Vagina (tissue), 2 donors: ENCODE measurements around the gene PDCD1LG2. TPM values are rescaled to one million over a fixed set of nuclear protein-coding genes. Genes with fewer than 3 reads are reported as not detected.

Experiments used
- DNase-seq, 2 donors: peaks; one replicate each; pipeline ENCODE4 v3.0.0-alpha.2; 2017; ENCODE audit errors: extremely low spot score in 2 of 2
- H3K27ac ChIP-seq: fragments of 200-600 bp; sonication (generic); one replicate; pipeline ENCODE4 v1.5.1; 2019
- H3K27me3 ChIP-seq: fragments of 200-600 bp; sonication (generic); one replicate; pipeline ENCODE4 v1.5.1; 2019
- H3K36me3 ChIP-seq, 2 donors: fragments of 200-600 bp; sonication (generic); one replicate each; pipeline ENCODE4 v1.5.1; 2017 to 2019
- H3K4me1 ChIP-seq: fragments of 200-600 bp; sonication (generic); one replicate; pipeline ENCODE4 v1.5.1; 2019
- H3K4me3 ChIP-seq, 2 donors: fragments of 200-600 bp; sonication (generic); 1 replicate in 1 of 2; 2 replicates in 1 of 2; pipeline ENCODE4 v1.5.1; 2016 to 2019
- H3K9me3 ChIP-seq: fragments of 200-600 bp; sonication (generic); one replicate; pipeline ENCODE4 v1.5.1; 2019
- CTCF ChIP-seq, 3 experiments: fragments of 450-650 bp in 2 of 3; fragments of 200-600 bp in 1 of 3; sonication (generic) in 1 of 3; IDR thresholded peaks; one replicate each; pipeline ENCODE4 v1.5.1; 2017 to 2019; ENCODE audit warnings: antibody characterized with exemption in 3 of 3, mild to moderate bottlenecking in 2 of 3, moderate library complexity in 2 of 3
- POLR2A ChIP-seq, 2 donors: fragments of 450-650 bp; IDR thresholded peaks; one replicate each; pipeline ENCODE4 v1.6.1; 2017; ENCODE audit warnings: antibody characterized with exemption in 2 of 2, mild to moderate bottlenecking in 2 of 2, moderate library complexity in 2 of 2
- POLR2AphosphoS5 ChIP-seq, 2 donors: sonication (generic); formaldehyde crosslinking; IDR thresholded peaks; one replicate each; pipeline ENCODE4 v1.9.0; 2017; ENCODE audit warnings: antibody characterized with exemption in 2 of 2, mild to moderate bottlenecking in 2 of 2, low read depth in 1 of 2; ENCODE audit not compliant: insufficient read depth in 1 of 2
- intact Hi-C: fragments of 100-400 bp; cut with DNase I; formaldehyde crosslinking; loops from one replicate; pipeline ENCODE4 v1.15.1; 2023
- total RNA-seq: library from RNA; depleted of rRNA; stranded (reverse); fragments of >200 nt; gene quantifications from one replicate; pipeline ENCODE4 v1.2.3, GENCODE V29; 2016

PDCD1LG2 gene
- total RNA-seq, 1 donor from 2014 or later, result 1.2 TPM

GRCh38 chr9:5513966-5514616 lies 3.8 kb downstream of the PDCD1LG2 start:
- no peak for DNase-seq
- Histone ChIP-seq H3K9me3 (no peaks in the 10 kb centered on the region), H3K36me3 (no peaks in the 10 kb centered on the region), H3K4me1 (peaks cover 45% of the 10 kb centered on the region), H3K4me3 (no peak overlapping the region), H3K27me3 (no peaks in the 10 kb centered on the region), H3K27ac (no peak overlapping the region)
- no peak for TF ChIP-seq CTCF (IDR thresholded peaks at IDR 0.05)
- TF ChIP-seq POLR2AphosphoS5 (IDR thresholded peaks at IDR 0.05; ENCODE audit: insufficient read depth in 1 of 2, low read depth in 1 of 2), result no peak
- no peak for TF ChIP-seq POLR2A (IDR thresholded peaks at IDR 0.05)
- intact Hi-C loops, result no loop called here

GRCh38 chr9:5514617-5515260 lies 4.4 kb downstream of the PDCD1LG2 start:
- H3K27me3 ChIP-seq, result no peaks in the 10 kb centered on the region
- intact Hi-C loops, result no loop called here
- H3K4me3 ChIP-seq, result no peak overlapping the region
- H3K36me3 ChIP-seq, result no peaks in the 10 kb centered on the region
- H3K4me1 ChIP-seq, result peaks cover 38% of the 10 kb centered on the region
- DNase-seq, result no peak
- no peaks in the 10 kb centered on the region for H3K9me3 ChIP-seq
- TF ChIP-seq POLR2A (IDR thresholded peaks at IDR 0.05), result no peak
- no peak for TF ChIP-seq CTCF (IDR thresholded peaks at IDR 0.05)
- H3K27ac ChIP-seq, result no peak overlapping the region

- Histone ChIP-seq H3K27me3 (no peaks in the 10 kb centered on the region), H3K27ac (no peak overlapping the region), H3K9me3 (no peaks in the 10 kb centered on the region), H3K4me3 (no peak overlapping the region), H3K4me1 (peaks cover 34% of the 10 kb centered on the region), H3K36me3 (no peaks in the 10 kb centered on the region)
- DNase-seq, result no peak
- intact Hi-C loops, result no loop called here
- TF ChIP-seq POLR2AphosphoS5 (IDR thresholded peaks at IDR 0.05; ENCODE audit: insufficient read depth in 1 of 2, low read depth in 1 of 2) (no peak), POLR2A (IDR thresholded peaks at IDR 0.05) (no peak), CTCF (IDR thresholded peaks at IDR 0.05) (no peak)
Observed at GRCh38 chr9:5515261-5515650, 4.9 kb downstream of the PDCD1LG2 start.

GRCh38 chr9:5516453-5517220 lies 6.3 kb downstream of the PDCD1LG2 start:
- H3K27ac ChIP-seq, result no peak overlapping the region
- no peaks in the 10 kb centered on the region for H3K36me3 ChIP-seq
- H3K9me3 ChIP-seq, result no peaks in the 10 kb centered on the region
- no peak for TF ChIP-seq POLR2AphosphoS5 (IDR thresholded peaks at IDR 0.05; ENCODE audit: insufficient read depth in 1 of 2, low read depth in 1 of 2)
- TF ChIP-seq POLR2A (IDR thresholded peaks at IDR 0.05), result no peak
- no peak for TF ChIP-seq CTCF (IDR thresholded peaks at IDR 0.05)
- H3K4me3 ChIP-seq, result no peak overlapping the region
- no peaks in the 10 kb centered on the region for H3K27me3 ChIP-seq
- intact Hi-C loops, result no loop called here
- peaks cover 22% of the 10 kb centered on the region for H3K4me1 ChIP-seq
- no peak for DNase-seq
